B cell (primary cell): ENCODE measurements around the gene SRRM2. TPM values are rescaled to one million over a fixed set of nuclear protein-coding genes. Genes with fewer than 3 reads are reported as not detected.
A peak's percentile ranks its signal among the peaks of the same experiment; 100 is the strongest.

Experiments used
- ATAC-seq: fragments of 200-7000 bp; cut with Tn5 transposase; one replicate; pipeline ENCODE4 v1.10.0; 2021; ENCODE audit warnings: low read depth, mild to moderate bottlenecking, moderate number of reproducible peaks, moderate library complexity
- CTCF ChIA-PET: fragments of 350-600 bp; sonication (Branson Sonifier 250); formaldehyde crosslinking; loops from one replicate; lab custom pipeline; 2021; ENCODE audit warnings: antibody characterized with exemption, inconsistent platforms; lab: Charles Lee
- POLR2A ChIA-PET: fragments of 350-600 bp; sonication (Branson Sonifier 250); formaldehyde crosslinking; loops from one replicate; lab custom pipeline; 2021; ENCODE audit warnings: antibody characterized with exemption; lab: Charles Lee
- DNase-seq: peaks from one replicate; pipeline ENCODE4 v3.0.0; 2013
- H2AFZ ChIP-seq: 2 replicates; pipeline ENCODE4 v1.6.1; 2012; ENCODE audit warnings: mild to moderate bottlenecking, low read depth, low read length; ENCODE audit not compliant: insufficient read depth, poor library complexity, severe bottlenecking
- H3K27ac ChIP-seq, 2 donors: 1 replicate in 1 of 2; 2 replicates in 1 of 2; pipeline ENCODE4 v1.5.1; 2012 to 2013; ENCODE audit warnings: low read length in 2 of 2, mild to moderate bottlenecking in 2 of 2, moderate library complexity in 1 of 2
- H3K27me3 ChIP-seq, 4 experiments: fragments of 200-600 bp in 1 of 4; sonication (generic) in 1 of 4; replicated peaks in 1 of 4; 1 replicate in 2 of 4; 2 replicates in 2 of 4; pipeline versions ENCODE4 v1.6.1 to v1.7.0; 2013 to 2016; ENCODE audit warnings: low read length in 3 of 4, mild to moderate bottlenecking in 2 of 4, mixed read lengths in 1 of 4, moderate library complexity in 1 of 4; ENCODE audit not compliant: insufficient read depth in 4 of 4, control insufficient read depth in 3 of 4; ENCODE audit errors: control extremely low read depth in 1 of 4
- H3K36me3 ChIP-seq, 2 experiments: replicated peaks in 1 of 2; 1 replicate in 1 of 2; 2 replicates in 1 of 2; pipeline versions ENCODE4 v1.6.1 to v1.7.1; 2013; ENCODE audit warnings: low read length in 1 of 2; ENCODE audit not compliant: insufficient read depth in 2 of 2, control insufficient read depth in 1 of 2; ENCODE audit errors: control extremely low read depth in 1 of 2, extremely low read depth in 1 of 2
- H3K4me1 ChIP-seq, 2 donors: fragments of 200-600 bp in 1 of 2; sonication (generic) in 1 of 2; 1 replicate in 1 of 2; 2 replicates in 1 of 2; pipeline versions ENCODE4 v1.5.1 to v1.6.1; 2013 to 2017; ENCODE audit warnings: low read length in 2 of 2; ENCODE audit not compliant: control insufficient read depth in 2 of 2, insufficient read depth in 2 of 2
- H3K4me2 ChIP-seq: replicated peaks from 2 replicates; pipeline ENCODE3; 2012; ENCODE audit warnings: mild to moderate bottlenecking, low read depth, low read length; ENCODE audit not compliant: poor library complexity, severe bottlenecking
- H3K4me3 ChIP-seq, 5 experiments: fragments of 200-600 bp in 1 of 5; sonication (generic) in 1 of 5; 1 replicate in 3 of 5; 2 replicates in 2 of 5; pipeline versions ENCODE4 v1.5.1 to v1.7.0; 2011 to 2016; ENCODE audit warnings: low read length in 4 of 5, mild to moderate bottlenecking in 4 of 5, low read depth in 2 of 5, control low read depth in 1 of 5, moderate library complexity in 1 of 5; ENCODE audit not compliant: insufficient read depth in 1 of 5; ENCODE audit errors: control extremely low read depth in 1 of 5, extremely low read depth in 1 of 5
- H3K79me2 ChIP-seq: fragments of 200-600 bp; sonication (generic); one replicate; pipeline ENCODE4 v1.6.0; 2016; ENCODE audit warnings: low read length; ENCODE audit not compliant: control insufficient read depth, insufficient read depth
- H3K9ac ChIP-seq: fragments of 200-600 bp; sonication (generic); 2 replicates; pipeline ENCODE4 v1.6.1; 2017; ENCODE audit warnings: mild to moderate bottlenecking, low read length, moderate library complexity
- H3K9me3 ChIP-seq, 3 donors: one replicate each; pipeline versions ENCODE4 v1.6.1 to v1.7.1; 2013; ENCODE audit warnings: low read length in 2 of 3; ENCODE audit not compliant: control insufficient read depth in 2 of 3, insufficient read depth in 1 of 3; ENCODE audit errors: control extremely low read depth in 1 of 3
- H4K20me1 ChIP-seq: 2 replicates; pipeline ENCODE4 v1.6.0; 2012; ENCODE audit warnings: mild to moderate bottlenecking, low read length; ENCODE audit not compliant: insufficient read depth, control insufficient read depth, poor library complexity, severe bottlenecking
- H3K27ac Mint-ChIP-seq: one replicate; pipeline ENCODE4 v1.8.0; 2021; ENCODE audit warnings: mixed read lengths
- H3K27me3 Mint-ChIP-seq: one replicate; pipeline ENCODE4 v1.8.0; 2021; ENCODE audit warnings: mixed read lengths
- H3K4me1 Mint-ChIP-seq: one replicate; pipeline ENCODE4 v1.8.0; 2021; ENCODE audit warnings: mixed read lengths
- H3K4me3 Mint-ChIP-seq: one replicate; pipeline ENCODE4 v1.8.0; 2021; ENCODE audit warnings: mixed read lengths
- H3K9me3 Mint-ChIP-seq: one replicate; pipeline ENCODE4 v1.8.0; 2022; ENCODE audit warnings: mixed read lengths; ENCODE audit not compliant: insufficient read depth
- CTCF ChIP-seq: fragments of 200-600 bp; IDR thresholded peaks from one replicate; pipeline ENCODE4 v1.8.0; 2022; ENCODE audit warnings: antibody characterized with exemption, mild to moderate bottlenecking
- EZH2 ChIP-seq: IDR thresholded peaks from 2 replicates; pipeline ENCODE4 v1.6.1; 2012; ENCODE audit warnings: borderline replicate concordance, low read depth, mild to moderate bottlenecking, moderate library complexity, low read length; ENCODE audit not compliant: insufficient read depth, poor library complexity, severe bottlenecking
- WGBS: methylation state at CpG from one replicate; pipeline ENCODE4 v1.1.5; 2013; ENCODE audit warnings: missing lambda C conversion rate; ENCODE audit not compliant: insufficient coverage; 5-methylcytosine and 5-hydroxymethylcytosine counted together
- intact Hi-C: fragments of 100-400 bp; cut with micrococcal nuclease; formaldehyde crosslinking; loops from one replicate; pipeline ENCODE4 v1.10.0; 2022
- polyA plus RNA-seq: library from polyadenylated mRNA; depleted of rRNA; stranded (reverse); fragments of >200 nt; gene quantifications from 2 replicates; pipeline ENCODE4 v1.2.3, GENCODE V29; 2012
- total RNA-seq, 2 donors: library from RNA; stranded (reverse); fragments of 120-200 nt in 1 of 2; gene quantifications; 1 replicate in 1 of 2; 2 replicates in 1 of 2; pipeline versions ENCODE4 v1.2.3 to v1.2.4, GENCODE V29; 2013 to 2022

Gene SRRM2
- total and polyA plus RNA-seq, 2 donors (not counting 1 experiment from before 2014, with no cell fraction given) = 1,485 to 1,879 TPM

DNA sequence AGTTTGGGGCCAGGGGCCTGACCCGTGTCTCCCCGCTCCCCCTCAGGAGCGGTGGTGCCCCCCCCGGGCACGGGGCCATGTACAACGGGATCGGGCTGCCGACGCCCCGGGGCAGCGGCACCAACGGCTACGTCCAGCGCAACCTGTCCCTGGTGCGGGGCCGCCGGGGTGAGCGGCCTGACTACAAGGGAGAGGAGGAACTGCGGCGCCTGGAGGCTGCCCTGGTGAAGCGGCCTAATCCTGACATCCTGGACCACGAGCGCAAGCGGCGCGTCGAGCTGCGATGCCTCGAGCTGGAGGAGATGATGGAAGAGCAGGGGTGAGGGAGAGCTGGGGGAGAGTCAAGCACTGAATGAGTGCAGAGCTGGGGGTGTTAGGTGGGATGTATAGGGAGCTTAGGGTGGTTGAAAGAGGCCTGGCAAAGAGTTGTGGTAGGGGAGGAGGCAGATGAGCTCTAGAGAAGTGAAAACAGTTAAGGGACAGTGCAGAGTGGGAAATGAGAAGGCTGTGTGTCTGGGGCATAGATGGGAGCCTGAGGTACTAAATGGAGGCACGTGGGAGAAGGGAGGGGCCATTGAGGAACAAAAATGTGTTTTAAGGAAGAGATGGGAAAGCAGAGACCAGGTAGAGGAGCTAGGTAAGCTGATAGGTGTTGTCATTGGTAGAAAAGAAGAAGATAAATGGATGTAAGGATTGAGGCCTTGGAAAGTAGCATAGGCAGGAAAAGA lies 4.0 kb downstream of the SRRM2 start:
- no peak overlapping the region for H3K4me3 Mint-ChIP-seq
- no peak for TF ChIP-seq EZH2
- no peak for TF ChIP-seq CTCF
- Histone ChIP-seq H3K9ac (no peak overlapping the region), H3K36me3 (peaks cover 6 to 49% of the 10 kb centered on the region in 2 experiments), H3K9me3 (peaks cover 0 to 6% (median 3%) of the 10 kb centered on the region in 3 donors), H3K79me2 (peaks cover 72% of the 10 kb centered on the region), H3K4me2 (peak overlapping the region; percentile 4), H3K27ac (no peak overlapping the region), H3K27me3 (no peaks in the 10 kb centered on the region), H3K4me3 (no peak overlapping the region), H3K4me1 (peaks cover 32 to 40% of the 10 kb centered on the region in 2 donors), H4K20me1 (peaks cover 86% of the 10 kb centered on the region), H2AFZ (no peak overlapping the region)
- no peak overlapping the region for H3K27ac Mint-ChIP-seq
- WGBS = 95% methylated on average over 30 of the region's 30 CpGs
- ATAC-seq = no peak
- H3K27me3 Mint-ChIP-seq = no peaks in the 10 kb centered on the region
- ChIA-PET CTCF (no interaction called here), POLR2A (interaction anchor here (0.6 kb wide), 1 partner anchor 12 kb away, joined by 5 read pairs; no protein-coding TSS in a partner anchor)
- no peak for DNase-seq
- no peaks in the 10 kb centered on the region for H3K9me3 Mint-ChIP-seq
- peaks cover 48% of the 10 kb centered on the region for H3K4me1 Mint-ChIP-seq
- intact Hi-C loops = no loop called here

- intact Hi-C loops = no loop called here
- Mint-ChIP-seq H3K4me3 (no peak overlapping the region), H3K27ac (no peak overlapping the region), H3K9me3 (no peaks in the 10 kb centered on the region), H3K4me1 (peaks cover 40% of the 10 kb centered on the region), H3K27me3 (no peaks in the 10 kb centered on the region)
- H4K20me1 ChIP-seq = peaks cover 95% of the 10 kb centered on the region
- CTCF ChIA-PET = no interaction called here
- no peak for DNase-seq
- TF ChIP-seq CTCF (no peak), EZH2 (no peak)
- H3K79me2 ChIP-seq = peaks cover 75% of the 10 kb centered on the region
- H3K9ac ChIP-seq = no peak overlapping the region
- H3K27ac ChIP-seq = no peak overlapping the region
- WGBS = 98% methylated on average over 11 of the region's 11 CpGs
- peaks cover 6 to 58% of the 10 kb centered on the region in 2 experiments for H3K36me3 ChIP-seq
- ATAC-seq = no peak
- H3K4me2 ChIP-seq = no peak overlapping the region
- POLR2A ChIA-PET = no interaction called here
- peaks cover 26 to 34% of the 10 kb centered on the region in 2 donors for H3K4me1 ChIP-seq
- H2AFZ ChIP-seq = no peak overlapping the region
- H3K4me3 ChIP-seq = no peak overlapping the region
- H3K9me3 ChIP-seq = no peaks in the 10 kb centered on the region
- H3K27me3 ChIP-seq = no peaks in the 10 kb centered on the region
Observed at GRCh38 chr16:2757344-2757743, 4.9 kb downstream of the SRRM2 start.
